Measurements from ENCODE around the gene RPS6KA1. TPM values are rescaled to one million over a fixed set of nuclear protein-coding genes. Genes with fewer than 3 reads are reported as not detected.
"Not testable (repeated sequence)": the region's sequence is repeated elsewhere in the genome, so short reads cannot be mapped to it uniquely, and the experiment has no call there.

The RPS6KA1 gene
- total and polyA plus RNA-seq, 4 donors, result 0.87 to 21.4 (median 16.5) TPM

GRCh38 chr1:26607186-26607585 lies 77.6 kb downstream of the RPS6KA1 start:
- intact Hi-C loops (cut with DNase I), result no loop called here
- H3K27me3 ChIP-seq (ENCODE audit: control insufficient read depth in 1 of 2, insufficient read depth in 2 of 2, low read length in 1 of 2), result no peaks in the 10 kb centered on the region
- H3K27ac ChIP-seq (ENCODE audit: low read depth in 1 of 2, low read length in 2 of 2), result no peak overlapping the region
- H3K36me3 ChIP-seq (ENCODE audit: control insufficient read depth in 1 of 2, insufficient read depth in 2 of 2, low read length in 1 of 2), result no peaks in the 10 kb centered on the region
- H3K9me3 ChIP-seq (ENCODE audit: control insufficient read depth, low read length), result no peaks in the 10 kb centered on the region
- ATAC-seq (ENCODE audit: low FRiP score) (no peak), DNase-seq (no peak)
- H3K4me1 ChIP-seq (ENCODE audit: control insufficient read depth in 1 of 2, insufficient read depth in 2 of 2, low read length in 2 of 2), result no peaks in the 10 kb centered on the region
- H3K4me3 ChIP-seq (ENCODE audit: low read length in 2 of 2), result no peak overlapping the region
- 84 to 85% methylated on average over 3 of the region's 3 CpGs for WGBS, 2 donors

- no peak for DNase-seq
- intact Hi-C loops (cut with DNase I), result no loop called here
- no peaks in the 10 kb centered on the region for H3K9me3 ChIP-seq (ENCODE audit: control insufficient read depth, low read length)
- 41 to 42% methylated on average over 4 of the region's 4 CpGs for WGBS, 2 donors
- H3K4me3 ChIP-seq (ENCODE audit: low read length in 2 of 2), result no peak overlapping the region
- no peak overlapping the region for H3K27ac ChIP-seq (ENCODE audit: low read depth in 1 of 2, low read length in 2 of 2)
- ATAC-seq (ENCODE audit: low FRiP score), result no peak
- no peaks in the 10 kb centered on the region for H3K4me1 ChIP-seq (ENCODE audit: control insufficient read depth in 1 of 2, insufficient read depth in 2 of 2, low read length in 2 of 2)
- H3K36me3 ChIP-seq (ENCODE audit: control insufficient read depth in 1 of 2, insufficient read depth in 2 of 2, low read length in 1 of 2), result no peaks in the 10 kb centered on the region
- no peaks in the 10 kb centered on the region for H3K27me3 ChIP-seq (ENCODE audit: control insufficient read depth in 1 of 2, insufficient read depth in 2 of 2, low read length in 1 of 2)
Observed at GRCh38 chr1:26608895-26609294, 79.3 kb downstream of the RPS6KA1 start.

GRCh38 chr1:26610781-26611180 lies 81.2 kb downstream of the RPS6KA1 start:
- no peaks in the 10 kb centered on the region for H3K4me1 ChIP-seq (ENCODE audit: control insufficient read depth in 1 of 2, insufficient read depth in 2 of 2, low read length in 2 of 2)
- 22 to 28% methylated on average over 2 of the region's 2 CpGs for WGBS, 2 donors
- no peaks in the 10 kb centered on the region for H3K36me3 ChIP-seq (ENCODE audit: control insufficient read depth in 1 of 2, insufficient read depth in 2 of 2, low read length in 1 of 2)
- H3K9me3 ChIP-seq (ENCODE audit: control insufficient read depth, low read length), result no peaks in the 10 kb centered on the region
- no peak overlapping the region for H3K27ac ChIP-seq (ENCODE audit: low read depth in 1 of 2, low read length in 2 of 2)
- intact Hi-C loops (cut with DNase I), result no loop called here
- no peak for ATAC-seq (ENCODE audit: low FRiP score)
- H3K27me3 ChIP-seq (ENCODE audit: control insufficient read depth in 1 of 2, insufficient read depth in 2 of 2, low read length in 1 of 2), result no peaks in the 10 kb centered on the region
- H3K4me3 ChIP-seq (ENCODE audit: low read length in 2 of 2), result no peak overlapping the region
- no peak for DNase-seq

DNA sequence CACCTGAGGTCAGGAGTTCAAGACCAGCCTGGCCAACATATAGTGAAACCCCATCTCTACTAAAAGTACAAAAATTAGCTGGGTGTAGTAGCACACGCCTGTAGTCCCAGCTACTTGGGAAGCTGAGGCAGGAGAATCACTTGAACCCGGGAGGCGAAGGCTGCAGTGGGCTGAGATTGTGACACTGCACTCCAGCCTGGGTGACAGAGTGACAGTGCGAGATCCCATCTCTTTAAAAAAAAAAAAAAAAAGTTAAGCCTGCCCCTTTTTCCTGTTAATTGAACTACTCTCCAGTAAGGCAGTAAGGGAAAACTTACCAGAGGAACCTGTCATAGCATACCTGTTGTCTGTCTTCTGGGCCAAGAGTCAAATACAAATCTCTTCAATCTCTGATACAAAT lies 83.1 kb downstream of the RPS6KA1 start:
- H3K4me3 ChIP-seq (ENCODE audit: low read length in 2 of 2); ATAC-seq (ENCODE audit: low FRiP score); H3K36me3 ChIP-seq (ENCODE audit: control insufficient read depth in 1 of 2, insufficient read depth in 2 of 2, low read length in 1 of 2); H3K4me1 ChIP-seq (ENCODE audit: control insufficient read depth in 1 of 2, insufficient read depth in 2 of 2, low read length in 2 of 2); H3K9me3 ChIP-seq (ENCODE audit: control insufficient read depth, low read length); DNase-seq; intact Hi-C loops (cut with DNase I); H3K27ac ChIP-seq (ENCODE audit: low read depth in 1 of 2, low read length in 2 of 2); H3K27me3 ChIP-seq (ENCODE audit: control insufficient read depth in 1 of 2, insufficient read depth in 2 of 2, low read length in 1 of 2): not testable (repeated sequence)
- 91% methylated on average over 4 of the region's 4 CpGs for WGBS, 2 donors

DNA sequence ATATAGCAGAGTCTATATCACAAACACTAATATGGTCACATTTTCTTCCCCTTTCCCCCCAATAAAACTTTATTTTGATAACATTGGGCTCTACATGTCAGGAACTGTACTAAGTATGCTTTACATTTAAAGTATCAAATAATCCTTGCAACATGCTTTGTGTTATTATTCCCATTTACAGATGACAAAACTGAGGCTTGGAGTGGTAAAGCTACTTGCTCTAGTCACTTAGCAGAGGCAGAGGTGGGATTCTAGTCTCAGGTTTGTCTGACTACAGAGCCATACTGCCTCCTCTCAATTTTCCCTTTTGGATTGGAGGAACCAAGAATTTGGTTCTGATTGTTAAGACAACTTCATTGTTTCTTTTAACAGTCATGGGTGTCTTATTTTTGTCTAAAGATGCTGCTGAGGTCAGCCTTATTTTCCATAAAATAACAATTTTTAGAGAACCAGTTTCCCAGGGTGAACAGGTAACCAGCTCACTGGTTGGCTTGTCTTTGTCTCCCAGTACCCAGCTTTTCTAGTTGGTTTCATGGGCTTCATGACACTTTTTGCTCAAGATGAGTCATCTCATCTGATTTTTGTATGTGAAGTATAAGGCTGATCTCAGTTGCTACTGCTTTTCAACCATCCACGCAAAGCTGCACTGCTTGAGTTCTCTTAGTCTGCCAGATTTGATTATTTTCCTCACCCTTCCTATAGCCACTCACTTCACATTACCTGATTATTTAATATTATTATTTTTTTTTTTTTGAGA lies 85.3 kb downstream of the RPS6KA1 start:
- WGBS, 2 donors, result 97 to 100% methylated on average over 1 of the region's 1 CpG
- intact Hi-C loops (cut with DNase I), result no loop called here

DNA sequence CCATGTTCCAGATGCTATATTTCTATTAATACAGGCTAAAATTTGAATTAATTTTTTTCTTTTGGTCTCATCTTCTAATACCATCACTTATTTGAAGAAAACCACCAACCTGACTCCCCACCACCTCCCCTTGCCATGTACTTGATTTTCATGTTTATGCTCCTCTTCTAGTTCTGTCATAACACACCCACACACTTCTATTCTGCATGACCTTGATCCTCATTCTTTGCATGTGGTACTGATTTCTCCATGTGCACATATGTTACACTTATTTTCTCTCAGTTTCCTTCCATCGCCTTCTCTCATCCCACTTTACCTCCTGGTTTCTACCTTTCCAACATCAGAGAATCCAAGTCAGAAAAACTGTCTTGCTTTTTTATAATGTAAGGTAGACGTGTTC lies 87.3 kb downstream of the RPS6KA1 start:
- no peak overlapping the region for H3K27ac ChIP-seq (ENCODE audit: low read depth in 1 of 2, low read length in 2 of 2)
- ATAC-seq (ENCODE audit: low FRiP score) (no peak), DNase-seq (no peak)
- H3K4me1 ChIP-seq (ENCODE audit: control insufficient read depth in 1 of 2, insufficient read depth in 2 of 2, low read length in 2 of 2), result no peaks in the 10 kb centered on the region
- 87 to 88% methylated on average over 2 of the region's 2 CpGs for WGBS, 2 donors
- H3K4me3 ChIP-seq (ENCODE audit: low read length in 2 of 2), result no peak overlapping the region
- H3K9me3 ChIP-seq (ENCODE audit: control insufficient read depth, low read length), result no peaks in the 10 kb centered on the region
- H3K36me3 ChIP-seq (ENCODE audit: control insufficient read depth in 1 of 2, insufficient read depth in 2 of 2, low read length in 1 of 2), result no peaks in the 10 kb centered on the region
- intact Hi-C loops (cut with DNase I), result no loop called here
- no peaks in the 10 kb centered on the region for H3K27me3 ChIP-seq (ENCODE audit: control insufficient read depth in 1 of 2, insufficient read depth in 2 of 2, low read length in 1 of 2)

More for the DNA sequence above, 85.3 kb downstream of the RPS6KA1 start:
- Histone ChIP-seq H3K27me3 (ENCODE audit: control insufficient read depth in 1 of 2, insufficient read depth in 2 of 2, low read length in 1 of 2) (no peaks in the 10 kb centered on the region), H3K9me3 (ENCODE audit: control insufficient read depth, low read length) (no peaks in the 10 kb centered on the region), H3K4me1 (ENCODE audit: control insufficient read depth in 1 of 2, insufficient read depth in 2 of 2, low read length in 2 of 2) (no peaks in the 10 kb centered on the region), H3K27ac (ENCODE audit: low read depth in 1 of 2, low read length in 2 of 2) (no peak overlapping the region), H3K36me3 (ENCODE audit: control insufficient read depth in 1 of 2, insufficient read depth in 2 of 2, low read length in 1 of 2) (no peaks in the 10 kb centered on the region), H3K4me3 (ENCODE audit: low read length in 2 of 2) (no peak overlapping the region)
- DNase-seq, result no peak
- no peak for ATAC-seq (ENCODE audit: low FRiP score)

- Histone ChIP-seq H3K27ac (ENCODE audit: low read depth in 1 of 2, low read length in 2 of 2) (no peak overlapping the region), H3K36me3 (ENCODE audit: control insufficient read depth in 1 of 2, insufficient read depth in 2 of 2, low read length in 1 of 2) (no peaks in the 10 kb centered on the region), H3K27me3 (ENCODE audit: control insufficient read depth in 1 of 2, insufficient read depth in 2 of 2, low read length in 1 of 2) (no peaks in the 10 kb centered on the region), H3K9me3 (ENCODE audit: control insufficient read depth, low read length) (no peaks in the 10 kb centered on the region), H3K4me1 (ENCODE audit: control insufficient read depth in 1 of 2, insufficient read depth in 2 of 2, low read length in 2 of 2) (no peaks in the 10 kb centered on the region), H3K4me3 (ENCODE audit: low read length in 2 of 2) (no peak overlapping the region)
- ATAC-seq (ENCODE audit: low FRiP score), result no peak
- DNase-seq, result no peak
- intact Hi-C loops (cut with DNase I), result no loop called here
- WGBS, 2 donors, result 25 to 32% methylated on average over 3 of the region's 3 CpGs
Observed at GRCh38 chr1:26618561-26618960, 89.0 kb downstream of the RPS6KA1 start.

Small RNA genes within 50 kb of the gene (microRNA-seq; reads per million reads assigned to microRNA genes)
- gene MIR1976, result 0 to 0.60 reads per million in 2 donors

Other genes with a start within 250 kb of the RPS6KA1 start
- 100 to 1,000 TPM; 160 to 252 TPM for gene SH3BGRL3, start 249.7 kb upstream of the RPS6KA1 start, total RNA-seq
- 100 to 1,000 TPM; 219 to 232 TPM for gene SH3BGRL3, start 249.7 kb upstream of the RPS6KA1 start, polyA plus RNA-seq
- gene UBXN11, start 223.1 kb upstream of the RPS6KA1 start, total RNA-seq, result 10 to 100 TPM; 14.6 to 33.9 TPM
- gene UBXN11, start 223.1 kb upstream of the RPS6KA1 start, polyA plus RNA-seq, result 10 to 100 TPM; 11.6 to 46.8 TPM
- gene CD52, start 211.8 kb upstream of the RPS6KA1 start, total RNA-seq, result 10 to 100 TPM; 12.0 to 14.7 TPM
- 10 to 100 TPM in 1 of 2 donors, 1 to 10 TPM in 1; 8.3 to 31.4 TPM for gene CD52, start 211.8 kb upstream of the RPS6KA1 start, polyA plus RNA-seq
- gene CRYBG2, start 175.6 kb upstream of the RPS6KA1 start, total RNA-seq, result under 1 TPM in 1 of 2 donors, not detected in 1; 0.27 TPM
- gene CRYBG2, start 175.6 kb upstream of the RPS6KA1 start, polyA plus RNA-seq, result 1 to 10 TPM in 1 of 2 donors, under 1 TPM in 1; 0.05 to 6.4 TPM
- gene ZNF683, start 157.0 kb upstream of the RPS6KA1 start, total RNA-seq, result under 1 TPM; 0.24 to 0.65 TPM
- gene ZNF683, start 157.0 kb upstream of the RPS6KA1 start, polyA plus RNA-seq, result under 1 TPM in 1 of 2 donors, not detected in 1; 0.87 TPM
- gene LIN28A, start 118.9 kb upstream of the RPS6KA1 start, total RNA-seq, result not detected
- not detected for gene LIN28A, start 118.9 kb upstream of the RPS6KA1 start, polyA plus RNA-seq
- gene DHDDS, start 97.4 kb upstream of the RPS6KA1 start, total RNA-seq, result 10 to 100 TPM; 42.3 to 46.4 TPM
- 10 to 100 TPM; 18.0 to 25.5 TPM for gene DHDDS, start 97.4 kb upstream of the RPS6KA1 start, polyA plus RNA-seq
- gene HMGN2, start 57.3 kb upstream of the RPS6KA1 start, total RNA-seq, result 100 to 1,000 TPM; 153 to 171 TPM
- 100 to 1,000 TPM; 385 to 535 TPM for gene HMGN2, start 57.3 kb upstream of the RPS6KA1 start, polyA plus RNA-seq
- 10 to 100 TPM; 55.9 to 72.3 TPM for gene ARID1A, start 166.3 kb downstream of the RPS6KA1 start, total RNA-seq
- 10 to 100 TPM in 1 of 2 donors, 1 to 10 TPM in 1; 6.5 to 13.7 TPM for gene ARID1A, start 166.3 kb downstream of the RPS6KA1 start, polyA plus RNA-seq

Measured in aorta (tissue), 5 donors.